ENCODE data around the gene GCSH.
A peak's percentile ranks its signal among the peaks of the same experiment; 100 is the strongest.

The GCSH gene

GRCh38 chr16:81053761-81054160 is 42.4 kb downstream of the GCSH start:
- no peak for DNase-seq

DNA sequence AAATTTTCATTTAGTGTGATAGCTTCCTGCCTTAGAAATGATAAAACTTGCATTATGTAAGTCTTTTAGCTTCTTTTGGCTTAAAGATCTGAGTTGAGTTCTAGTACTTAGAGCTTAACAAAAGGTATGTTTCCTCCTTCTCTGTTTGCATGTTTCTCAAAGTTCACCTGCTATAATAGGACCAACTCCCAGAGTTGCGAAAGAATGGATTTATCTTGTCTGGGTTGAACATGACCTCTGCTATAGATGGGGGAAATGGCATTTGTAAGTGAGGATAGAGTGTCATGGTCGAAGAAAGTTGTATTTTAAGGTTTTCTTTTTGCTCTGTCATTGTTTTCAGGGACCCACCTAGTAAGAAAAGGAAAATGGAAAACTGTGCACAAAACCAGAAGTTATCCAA is 53.4 kb downstream of the GCSH start:
- no peak for DNase-seq

DNA sequence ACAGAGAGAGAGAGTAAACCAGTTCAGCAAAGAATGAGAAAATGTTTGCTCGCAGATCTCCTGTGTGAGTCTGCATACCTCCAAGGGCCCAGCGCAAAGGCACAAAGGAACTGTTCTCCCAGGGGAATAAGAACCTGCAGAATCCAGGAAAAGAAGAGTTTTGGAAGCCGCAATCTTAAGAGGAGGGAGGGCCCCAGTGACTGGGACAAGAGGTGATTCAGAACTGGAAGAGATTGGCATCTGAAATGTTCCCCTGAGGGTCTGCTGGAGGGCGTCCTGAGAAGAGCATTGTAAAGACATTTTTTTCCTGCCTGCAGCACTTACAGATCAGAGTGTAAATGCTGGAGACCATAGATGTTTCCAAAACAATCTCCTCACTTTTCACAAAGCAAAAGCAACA is 54.5 kb downstream of the GCSH start:
- no peak for DNase-seq

- no peak for DNase-seq
These were observed 55.4 kb downstream of the GCSH start for GRCh38 chr16:81040842-81041241.

DNA sequence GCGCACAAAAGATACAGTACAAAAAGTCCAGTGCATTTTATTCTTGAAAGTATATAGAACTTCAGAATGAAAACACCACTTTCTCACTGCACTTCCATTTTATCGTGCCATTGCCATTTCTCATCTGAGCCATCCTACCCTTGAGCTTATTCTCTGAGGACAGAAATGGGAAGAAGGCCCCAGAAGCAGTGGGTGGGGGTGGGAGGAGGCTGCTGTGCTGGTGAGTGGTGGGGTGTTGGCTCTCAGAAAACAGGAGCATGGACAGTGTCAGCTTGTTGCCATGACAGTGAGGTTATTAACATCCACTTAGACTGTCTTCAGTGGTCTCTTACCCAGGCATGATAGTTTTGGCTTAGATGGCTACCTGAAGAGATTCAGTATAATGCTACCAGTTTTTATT is 56.1 kb downstream of the GCSH start:
- DNase-seq = no peak

DNA sequence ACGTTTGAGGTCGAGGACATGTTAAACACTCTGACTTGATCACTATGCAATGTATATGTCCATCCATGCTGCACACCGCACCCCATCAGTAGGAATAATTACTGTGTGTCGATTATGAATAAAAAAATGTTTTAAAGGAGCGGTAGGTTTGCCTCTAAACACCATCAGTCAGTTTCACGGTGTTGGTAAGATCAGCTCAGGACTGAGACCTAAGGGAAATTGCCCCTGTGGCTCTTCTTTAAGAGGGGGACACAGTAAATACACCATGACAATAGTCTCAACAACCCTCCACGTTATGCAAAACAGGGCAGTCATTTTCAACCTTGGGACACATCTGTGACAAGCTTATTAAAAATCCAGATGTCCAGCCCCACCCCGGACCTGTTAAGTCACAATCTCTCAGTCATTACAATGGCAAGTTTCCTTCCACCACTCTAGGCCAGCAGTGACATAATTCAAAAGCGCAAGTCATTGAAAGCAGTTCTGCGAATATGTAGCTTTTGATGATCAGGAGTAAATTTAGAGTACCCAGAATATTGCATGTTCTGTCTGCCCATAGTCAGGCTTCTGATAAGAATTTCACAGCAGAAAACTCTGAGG is 59.3 kb downstream of the GCSH start:
- no peak for DNase-seq

DNA sequence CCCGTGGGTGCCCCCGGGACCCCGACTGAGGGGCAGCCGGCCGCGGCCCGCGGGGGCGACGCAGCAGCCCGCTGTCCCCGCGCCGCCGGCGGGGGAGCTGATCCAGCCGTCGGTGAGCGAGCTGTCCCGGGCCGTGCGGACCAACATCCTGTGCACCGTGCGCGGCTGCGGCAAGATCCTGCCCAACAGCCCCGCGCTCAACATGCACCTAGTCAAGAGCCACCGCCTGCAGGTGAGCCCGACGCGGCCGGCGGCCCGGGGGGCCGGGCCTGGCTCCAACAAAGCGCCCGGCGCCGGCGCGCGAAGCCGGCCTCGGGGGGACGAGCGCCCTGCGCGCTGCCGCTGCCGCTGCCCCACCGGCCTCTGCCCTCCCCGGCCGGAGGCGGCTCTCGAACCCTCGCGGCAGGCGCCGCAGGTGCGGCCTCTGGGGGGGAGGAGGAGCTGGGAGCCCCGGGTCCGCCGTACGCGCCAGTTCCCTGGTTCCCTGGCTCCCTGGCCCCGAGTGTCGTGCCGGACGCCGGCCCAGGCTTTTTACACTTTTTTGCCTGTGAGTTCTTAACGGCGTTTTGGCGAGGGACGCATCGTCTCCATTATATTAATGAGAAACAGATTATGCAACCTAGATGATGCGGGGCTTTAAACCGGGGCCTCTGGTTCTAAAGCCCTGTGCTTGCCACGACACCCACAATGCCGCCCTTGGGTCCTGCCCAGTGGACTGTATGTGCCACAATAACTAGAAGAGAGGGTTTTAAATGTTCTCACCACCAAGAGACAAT is 60.0 kb downstream of the GCSH start:
- peak in 23 of 51 donors; percentile 11 to 66 (median 33) for DNase-seq

- peak in 49 of 51 donors; percentile 13 to 86 (median 61) for DNase-seq
These were observed 60.7 kb downstream of the GCSH start, which contains the start of gene ATMIN for GRCh38 chr16:81035398-81035974. ATMIN (plus strand) TSS chr16:81035842; CDS start chr16:81035871, 29 bp downstream.

All from hypothalamus (tissue), 51 donors.